GM23248 (cell line): ENCODE results near the gene ZNF322.

Experiments
- EZH2 ChIP-seq: fragments of 200-600 bp; sonication (generic); IDR thresholded peaks from 2 replicates; pipeline ENCODE4 v1.6.1; 2018; ENCODE audit warnings: antibody characterized with exemption, mild to moderate bottlenecking; ENCODE audit not compliant: insufficient read depth, poor library complexity, severe bottlenecking
- EZH2phosphoT487 ChIP-seq: fragments of 200-600 bp; sonication (generic); IDR thresholded peaks from 2 replicates; pipeline ENCODE4 v1.6.1; 2018; ENCODE audit warnings: antibody characterized with exemption, moderate library complexity, mild to moderate bottlenecking, low read depth; ENCODE audit not compliant: insufficient read depth

DNA sequence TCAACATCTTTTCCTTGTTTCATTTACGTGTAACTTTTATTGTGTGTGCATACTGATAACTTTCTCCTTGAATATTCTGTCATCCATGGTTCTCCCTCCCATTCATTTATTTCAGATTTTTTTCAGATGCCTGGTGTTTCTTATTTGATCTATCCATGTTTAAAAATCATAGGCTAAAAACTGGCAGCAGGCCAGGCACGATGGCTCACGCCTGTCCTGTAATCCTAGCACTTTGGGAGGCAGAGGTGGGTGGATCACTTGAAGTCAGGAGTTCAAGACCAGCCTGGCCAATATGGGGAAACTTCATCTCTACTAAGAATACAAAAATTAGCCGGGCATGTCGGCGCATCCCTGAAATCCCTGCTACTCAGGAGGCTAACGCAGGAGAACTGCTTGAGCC, 31.7 kb downstream of the ZNF322 start:
- no peak for TF ChIP-seq EZH2
- no peak for TF ChIP-seq EZH2phosphoT487
